GM12892 (cell line): ENCODE data around the gene TMEM119.

Experiments
- POLR2A ChIP-seq: IDR thresholded peaks from 2 replicates; pipeline ENCODE4 v1.6.1; 2011; ENCODE audit warnings: low read depth, low read length, control low read depth
- POLR2AphosphoS5 ChIP-seq: IDR thresholded peaks from 2 replicates; pipeline ENCODE4 v1.6.1; 2011; ENCODE audit warnings: low read depth, low read length, control low read depth
- TAF1 ChIP-seq: IDR thresholded peaks from 2 replicates; pipeline ENCODE4 v1.6.1; 2011; ENCODE audit warnings: low read depth, mild to moderate bottlenecking, control low read depth, low read length, borderline replicate concordance

DNA sequence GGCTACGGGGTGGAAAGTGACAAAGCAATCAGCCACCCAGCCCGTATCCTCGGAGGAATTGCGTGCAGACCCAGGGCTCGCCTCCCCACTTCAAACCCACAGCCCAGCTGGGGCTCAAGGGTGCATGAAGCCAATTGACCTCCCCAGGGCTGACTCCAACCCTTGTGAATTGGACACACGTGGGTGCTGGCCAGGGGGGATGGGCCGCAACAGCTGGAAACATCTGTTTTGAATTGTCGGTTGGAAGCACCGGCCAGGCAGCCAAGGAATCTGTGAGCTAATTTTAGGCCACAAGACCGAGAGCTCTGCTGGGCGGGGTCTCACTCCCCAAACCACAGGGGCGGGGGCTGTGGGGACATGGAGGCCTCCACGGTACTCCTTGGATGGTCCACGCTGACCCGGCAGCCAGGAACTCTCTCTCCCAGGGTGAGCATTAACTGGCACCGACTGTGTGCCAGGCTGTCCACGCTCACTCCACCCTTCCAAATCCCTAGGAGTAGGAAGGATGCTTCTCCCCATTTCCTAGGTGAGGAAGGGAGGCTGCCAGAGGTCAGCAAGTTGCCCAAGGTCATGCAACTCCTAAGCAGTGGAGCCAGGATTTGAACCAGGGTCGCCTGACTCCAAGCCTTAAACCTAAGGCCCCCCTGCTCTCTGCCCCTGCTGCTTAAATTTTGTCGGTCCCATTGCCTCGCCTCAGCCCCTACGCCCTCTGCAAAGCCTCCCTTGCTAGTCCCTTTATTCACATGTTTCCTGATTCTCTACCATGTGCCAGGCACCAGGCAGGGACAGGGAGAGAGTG, 11.9 kb upstream of the TMEM119 start:
- TF ChIP-seq POLR2A, result no peak
- TF ChIP-seq POLR2AphosphoS5, result no peak
- TF ChIP-seq TAF1, result no peak
